LNCaP clone FGC (cell line): ENCODE measurements around the gene CLEC17A.
"Not testable (repeated sequence)": the region's sequence is repeated elsewhere in the genome, so short reads cannot be mapped to it uniquely, and the experiment has no call there.

Source experiments
- DNase-seq: peaks from one replicate; pipeline ENCODE4 v3.0.0-alpha.2; 2011; ENCODE audit warnings: low read depth
- H3K4me3 ChIP-seq: 2 replicates; pipeline ENCODE4 v1.5.1; 2011; ENCODE audit warnings: mild to moderate bottlenecking, low read depth, low read length, control low read depth
- TF ChIP-seq, protein P1 (sequence below): IDR thresholded peaks from 2 replicates; pipeline ENCODE4 v1.5.1; 2012; ENCODE audit warnings: mild to moderate bottlenecking; ENCODE audit not compliant: control insufficient read depth, insufficient read depth; ENCODE audit errors: extremely low read depth

Gene CLEC17A, protein sequence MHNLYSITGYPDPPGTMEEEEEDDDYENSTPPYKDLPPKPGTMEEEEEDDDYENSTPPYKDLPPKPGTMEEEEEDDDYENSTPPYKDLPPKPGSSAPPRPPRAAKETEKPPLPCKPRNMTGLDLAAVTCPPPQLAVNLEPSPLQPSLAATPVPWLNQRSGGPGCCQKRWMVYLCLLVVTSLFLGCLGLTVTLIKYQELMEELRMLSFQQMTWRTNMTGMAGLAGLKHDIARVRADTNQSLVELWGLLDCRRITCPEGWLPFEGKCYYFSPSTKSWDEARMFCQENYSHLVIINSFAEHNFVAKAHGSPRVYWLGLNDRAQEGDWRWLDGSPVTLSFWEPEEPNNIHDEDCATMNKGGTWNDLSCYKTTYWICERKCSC

DNA sequence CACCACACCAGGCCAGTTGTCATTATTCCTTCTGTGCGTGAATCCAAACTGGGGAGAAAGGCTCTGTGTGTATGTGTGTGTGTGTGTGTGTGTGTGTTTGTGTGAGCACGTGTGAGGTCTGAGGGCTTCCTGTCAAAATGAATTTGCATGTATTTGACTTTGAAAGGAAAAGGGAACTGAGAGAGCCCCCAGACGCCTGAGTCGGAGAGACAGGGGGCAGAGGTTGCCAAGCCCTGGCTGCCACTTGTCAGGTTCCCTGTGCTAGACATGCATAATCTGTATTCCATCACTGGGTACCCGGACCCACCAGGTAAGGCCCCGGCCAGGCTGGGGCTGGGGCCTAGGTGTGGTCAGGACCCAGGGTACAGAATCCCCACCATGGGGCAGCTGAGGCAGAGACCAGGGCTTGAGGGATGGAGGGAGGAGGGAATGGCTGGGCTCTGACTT is at the start of gene CLEC17A:
CLEC17A (plus strand) TSS at position 191 of the 447 bp plus-strand sequence; CDS start at position 268, 77 bp downstream.
- TF ChIP-seq, protein P1, sequence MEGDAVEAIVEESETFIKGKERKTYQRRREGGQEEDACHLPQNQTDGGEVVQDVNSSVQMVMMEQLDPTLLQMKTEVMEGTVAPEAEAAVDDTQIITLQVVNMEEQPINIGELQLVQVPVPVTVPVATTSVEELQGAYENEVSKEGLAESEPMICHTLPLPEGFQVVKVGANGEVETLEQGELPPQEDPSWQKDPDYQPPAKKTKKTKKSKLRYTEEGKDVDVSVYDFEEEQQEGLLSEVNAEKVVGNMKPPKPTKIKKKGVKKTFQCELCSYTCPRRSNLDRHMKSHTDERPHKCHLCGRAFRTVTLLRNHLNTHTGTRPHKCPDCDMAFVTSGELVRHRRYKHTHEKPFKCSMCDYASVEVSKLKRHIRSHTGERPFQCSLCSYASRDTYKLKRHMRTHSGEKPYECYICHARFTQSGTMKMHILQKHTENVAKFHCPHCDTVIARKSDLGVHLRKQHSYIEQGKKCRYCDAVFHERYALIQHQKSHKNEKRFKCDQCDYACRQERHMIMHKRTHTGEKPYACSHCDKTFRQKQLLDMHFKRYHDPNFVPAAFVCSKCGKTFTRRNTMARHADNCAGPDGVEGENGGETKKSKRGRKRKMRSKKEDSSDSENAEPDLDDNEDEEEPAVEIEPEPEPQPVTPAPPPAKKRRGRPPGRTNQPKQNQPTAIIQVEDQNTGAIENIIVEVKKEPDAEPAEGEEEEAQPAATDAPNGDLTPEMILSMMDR: no peak
- DNase-seq: no peak
- no peak within 1 kb of the TSS for H3K4me3 ChIP-seq

DNA sequence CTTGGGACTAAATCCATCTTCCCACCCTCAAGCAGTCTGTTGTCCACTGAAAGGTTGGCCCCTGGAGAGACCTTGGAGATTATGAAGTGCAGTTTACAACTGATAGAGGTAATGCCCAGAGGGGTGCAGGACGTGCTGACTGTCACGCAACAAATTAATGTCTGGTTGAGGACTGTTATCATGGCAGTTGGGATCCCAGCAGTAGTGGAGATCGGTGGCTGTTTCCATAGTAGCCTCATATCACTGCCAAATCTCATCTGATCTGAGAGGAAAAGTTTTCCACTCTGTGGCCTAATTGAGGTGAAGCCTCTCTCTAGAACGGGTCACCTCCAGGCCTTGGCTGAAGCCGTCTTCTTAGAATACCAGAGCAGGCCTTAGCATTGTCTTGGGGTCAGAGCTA is 49.4 kb upstream of the CLEC17A start:
- no peak overlapping the region for H3K4me3 ChIP-seq
- TF ChIP-seq, protein P1: no peak
- DNase-seq: no peak

DNA sequence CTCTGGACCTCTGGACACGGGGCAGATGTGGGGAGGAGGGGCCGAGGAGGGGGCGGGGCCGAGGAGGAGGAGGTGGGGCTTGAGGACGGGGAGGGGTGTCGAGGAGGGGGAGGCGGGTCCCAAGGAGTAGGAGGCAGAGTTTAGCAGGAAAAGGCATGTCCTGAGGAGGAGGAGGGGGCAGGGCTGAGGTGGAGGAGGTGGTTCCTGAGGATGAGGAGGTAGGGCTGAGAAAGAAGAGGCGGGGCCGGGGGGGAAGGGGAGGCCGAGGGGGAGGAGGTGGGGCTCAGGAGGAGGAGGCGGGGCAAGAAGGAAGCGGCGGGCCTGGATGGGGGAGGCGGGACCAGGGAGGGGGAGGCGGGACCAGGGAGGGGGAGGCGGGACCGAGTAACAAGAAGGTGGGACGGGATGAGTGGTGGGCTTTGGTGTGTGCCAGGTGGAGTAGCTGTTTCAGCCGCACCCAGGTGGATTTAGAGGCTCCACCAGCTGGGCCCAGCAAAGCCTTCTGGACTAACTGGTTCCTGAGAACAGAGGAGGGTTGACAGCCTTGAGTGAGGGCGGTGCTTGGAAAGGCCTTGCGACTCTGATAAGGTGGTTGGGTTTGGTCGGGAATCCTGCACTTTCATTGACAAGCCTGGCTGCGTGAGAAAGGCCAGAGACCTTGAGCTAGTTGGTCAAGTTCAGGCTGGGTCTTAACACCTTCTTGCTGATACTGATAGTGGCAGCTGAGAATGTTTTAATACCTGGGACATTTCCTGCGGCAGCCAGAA is 45.8 kb upstream of the CLEC17A start:
- peak; percentile 91 for DNase-seq
- TF ChIP-seq, protein P1: no peak
- H3K4me3 ChIP-seq: peak overlapping the region; percentile 33; the same call in 1 of the 2 replicates

DNA sequence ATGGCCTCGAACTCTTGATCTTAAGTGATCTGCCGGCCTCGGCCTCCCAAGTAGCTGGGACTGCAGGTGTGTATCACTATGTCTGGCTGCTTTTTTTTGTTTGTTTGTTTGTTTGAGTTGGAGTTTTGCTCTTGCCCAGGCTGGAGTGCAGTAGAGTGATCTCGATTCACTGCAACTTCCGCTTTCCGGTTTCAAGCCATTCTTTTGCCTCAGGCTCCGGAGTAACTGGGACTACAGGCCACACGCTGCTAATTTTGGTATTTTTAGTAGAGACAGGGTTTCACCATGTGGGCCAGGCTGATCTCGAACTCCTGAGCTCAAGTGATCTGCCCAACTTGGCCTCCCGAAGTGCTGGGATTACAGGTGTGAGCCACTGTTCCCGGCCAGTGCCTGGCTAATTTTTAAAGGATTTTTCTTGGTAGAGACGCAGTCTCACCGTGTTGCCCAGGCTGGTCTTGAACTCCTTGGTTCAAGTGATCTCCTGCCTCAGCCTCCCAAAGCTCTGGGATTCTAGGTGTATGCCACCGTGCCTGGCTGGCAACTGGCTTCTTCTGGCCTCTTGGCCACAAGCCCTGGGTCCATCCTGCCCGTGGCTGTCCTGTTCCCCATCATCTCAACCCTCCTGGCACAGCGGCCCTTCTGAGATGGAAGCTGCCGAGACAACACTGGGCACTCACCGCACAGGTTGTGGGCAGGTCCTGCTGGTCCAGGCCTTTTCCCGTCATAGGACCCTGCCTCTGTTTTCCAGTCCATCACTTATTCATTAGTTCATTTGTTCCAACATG is 42.0 kb upstream of the CLEC17A start:
- DNase-seq: no peak
- no peak overlapping the region for H3K4me3 ChIP-seq
- TF ChIP-seq, protein P1: no peak

DNA sequence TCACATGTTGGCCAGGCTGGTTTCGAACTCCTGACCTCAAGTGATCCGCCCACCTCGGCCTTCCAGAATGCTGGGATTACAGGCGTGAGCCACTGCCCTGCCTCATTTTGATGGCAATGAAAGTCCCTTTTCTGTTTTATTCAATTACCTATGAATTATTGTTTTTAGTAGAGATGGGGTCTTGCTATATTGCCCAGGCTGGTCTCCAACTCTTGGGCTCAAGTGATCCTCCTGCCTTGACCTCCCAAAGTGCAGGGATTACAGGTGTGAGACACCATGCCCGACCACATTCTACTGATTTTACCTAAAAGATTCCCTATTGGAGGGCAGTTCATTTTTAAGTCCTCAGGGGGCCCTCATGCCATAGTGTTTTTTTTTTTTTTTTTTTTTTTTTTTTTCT is 40.9 kb upstream of the CLEC17A start:
- H3K4me3 ChIP-seq, DNase-seq: not testable (repeated sequence)

DNA sequence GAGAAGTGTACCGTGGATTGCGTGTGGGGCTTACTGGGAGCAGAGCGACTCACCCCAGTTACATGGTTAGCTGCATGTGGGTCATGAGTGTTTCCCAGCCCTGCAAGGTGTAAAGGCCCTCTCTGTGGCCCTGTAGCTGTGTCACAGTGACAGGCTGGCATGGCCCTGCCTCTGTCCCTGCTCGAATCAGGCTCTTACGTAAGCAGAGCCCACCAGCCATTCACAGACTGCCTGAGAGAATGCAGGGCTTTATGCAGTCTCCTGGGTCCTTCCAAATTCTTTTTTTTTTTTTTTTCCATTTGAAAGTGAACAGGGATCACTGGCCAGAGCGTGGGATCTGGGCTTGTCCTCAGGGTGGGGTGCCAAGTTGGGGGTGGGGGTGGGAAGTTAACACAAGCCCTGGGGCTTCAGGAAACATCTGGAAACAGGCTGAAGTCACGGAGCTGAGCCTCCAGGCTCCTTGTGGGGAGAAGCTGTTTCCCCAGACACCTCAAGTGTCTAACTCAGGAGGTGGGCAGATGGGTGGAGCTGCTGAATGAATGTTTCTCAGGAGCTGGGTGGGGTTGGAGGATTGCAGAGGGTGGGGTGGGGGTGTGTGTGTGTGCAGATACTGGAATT is 40.1 kb upstream of the CLEC17A start:
- TF ChIP-seq, protein P1: no peak
- no peak overlapping the region for H3K4me3 ChIP-seq
- DNase-seq: no peak
